Measurements from ENCODE around the gene ANKRD9.

ANKRD9 gene

GRCh38 chr14:102469261-102469660 is 40.3 kb downstream of the ANKRD9 start:
- no peak for DNase-seq

DNA sequence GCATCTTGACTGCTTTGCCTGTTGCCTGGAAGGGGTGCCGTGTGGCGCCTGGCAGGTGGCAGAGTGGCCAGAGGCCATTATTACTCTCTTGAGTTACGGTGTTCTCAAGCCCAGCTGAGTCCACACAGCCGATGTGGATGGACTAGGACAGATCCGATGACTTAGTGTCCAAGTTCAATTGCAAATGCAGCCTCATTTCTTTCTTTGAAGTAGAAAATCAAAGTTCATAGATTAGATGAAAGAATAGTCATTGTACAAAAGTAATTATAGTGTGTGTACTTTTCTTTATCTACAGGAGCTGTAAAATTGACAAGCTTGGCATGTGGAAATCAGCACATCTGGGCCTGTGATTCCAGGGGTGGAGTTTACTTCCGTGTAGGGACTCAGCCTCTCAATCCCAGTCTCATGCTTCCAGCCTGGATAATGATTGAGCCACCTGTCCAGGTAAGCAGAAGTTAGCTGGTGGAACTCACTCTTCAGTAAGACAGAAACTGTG is 44.7 kb downstream of the ANKRD9 start:
- no peak for DNase-seq

- DNase-seq: no peak
Measured at GRCh38 chr14:102464006-102464405, 45.6 kb downstream of the ANKRD9 start.

DNA sequence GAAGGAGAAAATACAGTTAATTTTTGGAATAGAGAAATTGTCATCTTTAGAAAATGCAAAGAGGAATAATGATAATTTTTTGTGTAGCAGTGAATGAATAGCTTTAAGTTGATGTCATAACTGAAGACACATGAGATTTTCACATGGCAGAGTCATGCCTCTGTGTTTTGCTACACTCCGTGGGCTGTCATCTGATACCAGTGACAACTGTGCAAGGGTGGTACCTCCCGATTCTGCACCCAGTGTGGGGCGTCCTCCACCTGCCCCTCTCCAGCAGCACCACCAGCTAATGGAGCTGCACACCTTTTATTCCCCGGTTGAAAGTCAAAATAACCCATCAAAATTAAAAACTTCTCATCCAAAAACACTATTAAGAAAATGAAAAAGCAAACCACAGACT is 47.2 kb downstream of the ANKRD9 start:
- DNase-seq: no peak

- no peak for DNase-seq
Measured at GRCh38 chr14:102461490-102462338, 47.9 kb downstream of the ANKRD9 start.

DNA sequence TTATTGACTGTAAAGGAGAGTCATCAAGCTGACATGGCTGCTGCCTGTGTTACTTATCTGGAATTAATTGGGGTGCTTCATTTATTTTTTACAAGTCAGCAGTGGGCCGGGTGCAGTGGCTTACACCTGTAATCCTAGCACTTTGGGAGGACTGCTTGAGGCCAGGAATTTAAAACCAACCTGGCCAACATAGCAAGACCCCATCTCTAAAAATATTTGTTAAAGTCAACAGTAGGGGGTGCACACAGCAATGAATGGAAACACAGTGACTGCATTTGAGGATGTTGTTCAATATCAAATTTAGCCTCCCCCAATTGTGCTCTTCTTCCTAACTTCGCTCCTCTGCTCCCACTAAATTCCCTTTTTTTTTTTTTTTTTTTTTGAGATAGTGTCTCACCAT is 52.1 kb downstream of the ANKRD9 start:
- DNase-seq: no peak

- no peak for DNase-seq
Measured at GRCh38 chr14:102454711-102455110, 54.9 kb downstream of the ANKRD9 start.

- no peak for DNase-seq
Measured at GRCh38 chr14:102452302-102452701, 57.3 kb downstream of the ANKRD9 start.

All from NCI-H1048 (cell line).